Mucosa of gallbladder (tissue), 1 donor: ENCODE measurements around the gene HDAC3. TPM values are rescaled to one million over a fixed set of nuclear protein-coding genes. Genes with fewer than 3 reads are reported as not detected.
"Not testable (repeated sequence)": the region's sequence is repeated elsewhere in the genome, so short reads cannot be mapped to it uniquely, and the experiment has no call there.

Experiments
- DNase-seq: peaks from one replicate; pipeline ENCODE4 v3.0.0-alpha.2; 2020; ENCODE audit warnings: low spot score
- total RNA-seq: library from RNA; stranded (reverse); gene quantifications from one replicate; pipeline ENCODE4 v1.2.1, GENCODE V29; 2021
- donor health status: DM: no; HTN: no; CAD: no.

HDAC3 gene
- total RNA-seq, 1 donor from 2014 or later: 43.3 TPM

DNA sequence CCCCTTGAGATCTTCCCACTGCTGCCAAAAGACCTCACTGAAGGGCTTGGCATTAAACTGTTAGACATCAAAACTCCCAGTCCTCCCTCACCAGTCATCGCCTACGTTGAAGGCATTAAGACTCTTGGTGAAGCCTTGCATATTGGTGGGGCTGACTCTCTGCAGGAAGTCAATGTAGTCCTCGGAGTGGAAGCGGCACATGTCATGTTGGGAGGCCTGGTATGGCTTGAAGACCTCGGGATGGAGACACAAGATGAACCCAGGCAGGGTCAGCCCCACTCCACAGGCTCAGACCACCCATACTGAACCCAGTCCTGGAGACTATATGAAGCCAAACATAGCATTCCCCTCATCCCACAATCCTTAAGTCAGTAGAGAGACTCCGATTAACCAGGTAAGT lies 1.9 kb downstream of the HDAC3 start:
- DNase-seq: no peak

- no peak for DNase-seq
Observed at GRCh38 chr5:141633871-141634561, 2.6 kb downstream of the HDAC3 start.

- no peak for DNase-seq
Observed at GRCh38 chr5:141632650-141633049, 4.0 kb downstream of the HDAC3 start.

GRCh38 chr5:141630570-141631140 lies 6.0 kb downstream of the HDAC3 start:
- no peak for DNase-seq

GRCh38 chr5:141628175-141628788 lies 8.4 kb downstream of the HDAC3 start:
- DNase-seq: no peak

DNA sequence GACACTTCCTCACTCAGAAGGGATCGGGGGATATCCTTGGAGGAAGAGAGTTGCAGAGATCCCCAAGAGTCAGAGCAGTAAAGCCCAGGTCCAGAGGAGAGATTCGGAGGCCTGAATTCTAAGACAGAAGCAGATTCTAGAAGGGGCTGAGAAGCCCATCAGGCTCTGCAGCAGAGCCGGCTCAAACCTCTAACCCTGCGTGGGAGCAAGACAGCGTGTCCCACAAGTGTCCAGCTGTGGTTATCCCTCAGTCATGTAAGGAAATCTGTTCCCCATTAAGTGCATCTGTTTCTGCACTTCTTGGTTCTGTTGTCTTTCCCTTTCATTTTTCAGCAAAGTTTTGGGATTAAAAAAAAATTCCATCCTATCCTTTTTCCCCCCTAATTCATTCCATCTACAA lies 13.0 kb downstream of the HDAC3 start:
- no peak for DNase-seq

DNA sequence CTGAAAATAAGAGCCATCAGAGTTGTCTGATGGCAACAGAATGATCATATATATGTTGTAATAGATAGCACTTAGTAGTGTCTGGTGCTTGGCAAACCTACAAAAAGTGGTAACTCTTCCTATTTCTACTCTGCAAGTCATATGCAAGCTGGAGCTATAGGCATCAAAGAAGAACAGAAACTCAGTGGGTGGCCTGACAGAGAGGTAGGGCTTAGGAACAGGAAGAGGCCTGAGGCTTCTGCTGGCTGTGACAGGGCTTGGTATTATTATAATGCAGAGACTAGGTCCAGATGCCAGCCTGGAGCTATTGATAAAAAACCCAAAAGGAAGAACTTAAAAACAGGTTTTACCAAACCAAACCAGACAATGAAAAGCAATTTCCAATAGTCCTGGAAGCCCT lies 13.5 kb downstream of the HDAC3 start:
- no peak for DNase-seq

GRCh38 chr5:141618804-141619554 lies 17.7 kb downstream of the HDAC3 start, which contains the start of gene DIAPH1:
TSS of gene DIAPH1 (minus strand) at chr5:141619000. CDS start at chr5:141618914, 86 bp downstream.
- DNase-seq: peak; percentile 98

DNA sequence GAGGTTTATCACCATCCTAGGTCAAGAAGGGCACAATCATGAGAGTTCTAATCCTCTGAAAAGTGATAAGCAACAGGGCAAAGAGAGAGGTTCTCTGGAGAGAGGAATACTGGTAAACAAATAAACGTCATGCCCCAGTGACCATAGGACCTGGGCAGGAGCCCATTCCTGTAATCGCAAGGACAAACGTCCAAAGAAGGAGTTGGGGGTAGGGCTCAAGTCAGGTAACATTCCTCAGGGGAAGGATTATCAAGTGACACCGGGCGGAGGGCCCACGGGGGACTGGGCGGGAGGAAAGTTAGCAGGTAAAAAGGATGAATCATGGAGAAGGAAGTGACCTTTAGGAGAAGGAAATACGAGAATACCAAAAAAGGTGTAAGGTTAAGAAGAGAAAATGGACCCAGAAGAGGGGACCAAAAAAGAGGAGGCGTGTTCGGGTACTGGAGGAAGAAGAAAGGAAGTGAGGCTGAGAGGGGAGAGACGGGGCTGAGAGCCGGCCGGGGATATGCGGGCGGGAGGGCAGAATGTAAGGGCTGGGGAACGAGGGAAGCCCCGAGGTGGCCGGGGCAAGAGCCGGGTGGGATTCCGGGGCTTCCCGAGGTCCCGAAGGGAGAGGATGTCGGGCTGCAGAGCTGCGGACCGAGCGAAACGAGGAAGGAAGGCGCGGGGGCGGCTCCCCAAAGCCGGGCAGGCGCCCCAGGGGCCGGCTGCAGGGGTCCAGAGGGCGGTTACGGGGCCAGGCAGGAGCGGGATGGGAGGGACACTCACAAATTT lies 18.4 kb downstream of the HDAC3 start:
- DNase-seq: peak; percentile 57

- no peak for DNase-seq
Observed at GRCh38 chr5:141617682-141618029, 19.0 kb downstream of the HDAC3 start.

DNA sequence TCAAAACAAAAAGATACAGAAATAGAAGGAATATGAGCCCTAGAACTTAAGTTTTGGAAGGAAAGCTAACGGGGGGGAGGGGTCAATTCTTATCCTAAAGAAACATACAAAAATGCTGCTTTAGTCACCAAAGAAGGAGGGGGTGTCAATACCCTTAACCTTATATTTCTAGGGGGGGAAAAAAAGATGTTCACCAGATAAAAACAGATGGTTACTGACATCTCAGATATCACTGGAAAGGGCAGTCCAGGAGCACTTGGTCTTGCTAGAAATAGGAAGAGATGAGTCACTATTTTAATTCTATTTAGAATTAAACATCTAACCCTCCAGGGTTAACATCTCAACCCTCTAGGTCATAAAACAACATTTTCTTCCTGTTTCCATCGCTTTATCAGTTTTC lies 19.5 kb downstream of the HDAC3 start:
- no peak for DNase-seq

DNA sequence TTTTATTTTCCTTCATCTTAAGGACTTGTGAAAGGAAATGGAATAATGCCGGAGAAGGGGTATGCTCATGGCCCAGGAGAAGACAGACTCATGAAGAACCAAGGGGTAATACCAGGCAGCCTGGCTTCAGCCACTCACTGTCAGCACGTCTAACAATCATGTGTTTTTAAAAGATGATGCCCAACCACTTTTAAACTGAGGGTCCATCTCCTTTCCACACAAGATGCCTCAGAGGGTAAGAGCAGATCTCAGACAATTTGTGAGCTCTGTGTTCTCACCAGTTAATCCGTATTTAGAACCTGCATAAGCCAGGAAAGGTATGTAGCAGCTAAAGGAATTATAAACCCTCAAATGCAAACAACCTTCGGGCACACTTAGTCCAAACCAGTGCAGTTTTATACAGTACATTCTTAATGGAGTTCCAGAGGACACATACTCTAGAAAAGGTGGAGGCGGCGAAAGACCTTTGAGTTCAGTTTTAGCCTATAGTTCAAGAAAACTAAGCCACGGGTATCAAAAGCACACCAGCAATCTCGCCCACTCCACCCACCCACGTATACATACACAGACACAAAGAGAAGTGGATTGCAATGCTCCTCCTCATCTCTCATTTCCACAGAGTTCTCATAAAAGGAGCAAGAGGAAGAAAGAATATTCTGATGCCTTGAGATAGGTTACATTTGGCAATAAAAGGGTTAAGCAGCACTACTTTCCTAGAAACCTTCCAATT lies 20.5 kb downstream of the HDAC3 start:
- no peak for DNase-seq

DNA sequence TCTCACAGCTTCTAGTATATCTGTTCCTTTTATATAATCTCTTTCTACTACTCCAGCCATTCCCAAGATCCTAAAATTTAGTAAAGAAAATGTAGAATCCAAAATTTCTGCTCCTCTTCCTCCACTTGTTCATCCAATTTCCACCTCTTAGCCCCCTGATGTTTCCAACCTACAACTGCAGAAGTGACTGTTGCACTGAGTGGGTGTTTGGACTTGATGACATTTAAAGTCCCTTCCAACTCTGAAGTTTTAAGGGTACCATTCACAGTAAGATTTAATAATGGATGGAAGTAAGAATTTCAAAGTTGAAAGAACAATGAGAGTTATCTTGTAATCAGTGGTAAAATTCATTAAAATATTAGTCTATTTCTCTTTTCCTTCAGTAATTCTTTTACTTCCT lies 23.3 kb downstream of the HDAC3 start:
- DNase-seq: no peak

- no peak for DNase-seq
Observed at GRCh38 chr5:141611289-141611688, 25.4 kb downstream of the HDAC3 start.

GRCh38 chr5:141609921-141610320 lies 26.7 kb downstream of the HDAC3 start:
- not testable (repeated sequence) for DNase-seq

- DNase-seq: no peak
Observed at GRCh38 chr5:141609044-141609443, 27.6 kb downstream of the HDAC3 start.

GRCh38 chr5:141608557-141608956 lies 28.1 kb downstream of the HDAC3 start:
- DNase-seq: no peak

DNA sequence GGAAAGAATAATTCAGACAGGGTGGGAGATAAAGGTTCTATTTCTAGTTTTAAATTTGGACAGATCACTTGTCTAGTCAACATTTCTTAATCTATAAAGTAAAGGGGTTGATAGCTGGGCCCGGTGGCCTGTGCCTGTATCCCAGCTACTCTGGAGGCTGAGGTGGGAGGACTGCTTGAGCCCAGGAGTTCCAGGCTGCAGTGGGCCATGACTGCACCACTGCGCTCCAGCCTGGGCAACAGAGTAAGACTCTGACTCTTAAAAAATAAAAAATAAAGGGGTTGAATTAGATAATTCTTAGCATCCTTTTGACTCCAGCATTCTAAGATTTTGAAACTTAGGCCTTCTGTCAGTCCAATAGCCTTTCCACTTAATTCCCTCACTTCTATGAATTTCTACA lies 28.6 kb downstream of the HDAC3 start:
- no peak for DNase-seq

- DNase-seq: peak; percentile 60
Observed at GRCh38 chr5:141605523-141606277, 30.9 kb downstream of the HDAC3 start.
